ENCODE measurements around the gene MTMR10.

The MTMR10 gene

GRCh38 chr15:30974112-30974511 lies 17.3 kb downstream of the MTMR10 start:
- Histone ChIP-seq H3K27ac (no peak overlapping the region), H3K9me3 (ENCODE audit: control insufficient read depth, low read length) (no peaks in the 10 kb centered on the region), H3K36me3 (ENCODE audit: control insufficient read depth, insufficient read depth, low read length) (no peaks in the 10 kb centered on the region), H3K4me3 (ENCODE audit: low read depth, low read length) (no peak overlapping the region), H2AFZ (no peak overlapping the region), H3K4me2 (ENCODE audit: low read length) (no peak overlapping the region), H3K4me1 (no peaks in the 10 kb centered on the region), H3K27me3 (ENCODE audit: control insufficient read depth, insufficient read depth, low read length) (no peaks in the 10 kb centered on the region), H3K9ac (no peak overlapping the region), H3K79me2 (peaks cover under 1% of the 10 kb centered on the region)
- no peak for TF ChIP-seq CTCF (IDR thresholded peaks at IDR 0.05)

GRCh38 chr15:30973379-30973778 lies 18.0 kb downstream of the MTMR10 start:
- H3K27ac ChIP-seq = no peak overlapping the region
- no peaks in the 10 kb centered on the region for H3K79me2 ChIP-seq
- no peak overlapping the region for H2AFZ ChIP-seq
- no peak overlapping the region for H3K4me3 ChIP-seq (ENCODE audit: low read depth, low read length)
- no peaks in the 10 kb centered on the region for H3K36me3 ChIP-seq (ENCODE audit: control insufficient read depth, insufficient read depth, low read length)
- no peak for TF ChIP-seq CTCF (IDR thresholded peaks at IDR 0.05)
- no peaks in the 10 kb centered on the region for H3K9me3 ChIP-seq (ENCODE audit: control insufficient read depth, low read length)
- no peak overlapping the region for H3K4me2 ChIP-seq (ENCODE audit: low read length)
- no peak overlapping the region for H3K9ac ChIP-seq
- H3K4me1 ChIP-seq = no peaks in the 10 kb centered on the region
- H3K27me3 ChIP-seq (ENCODE audit: control insufficient read depth, insufficient read depth, low read length) = no peaks in the 10 kb centered on the region

GRCh38 chr15:30969724-30970123 lies 21.7 kb downstream of the MTMR10 start:
- Histone ChIP-seq H3K27ac (no peak overlapping the region), H3K4me3 (ENCODE audit: low read depth, low read length) (no peak overlapping the region), H2AFZ (no peak overlapping the region), H3K36me3 (ENCODE audit: control insufficient read depth, insufficient read depth, low read length) (no peaks in the 10 kb centered on the region), H3K27me3 (ENCODE audit: control insufficient read depth, insufficient read depth, low read length) (no peaks in the 10 kb centered on the region), H3K4me1 (no peaks in the 10 kb centered on the region), H3K79me2 (no peaks in the 10 kb centered on the region), H3K9me3 (ENCODE audit: control insufficient read depth, low read length) (no peaks in the 10 kb centered on the region), H3K4me2 (ENCODE audit: low read length) (no peak overlapping the region), H3K9ac (no peak overlapping the region)
- TF ChIP-seq CTCF (IDR thresholded peaks at IDR 0.05) = no peak

- Histone ChIP-seq H3K4me1 (no peaks in the 10 kb centered on the region), H3K4me3 (ENCODE audit: low read depth, low read length) (no peak overlapping the region), H3K27ac (no peak overlapping the region), H3K36me3 (ENCODE audit: control insufficient read depth, insufficient read depth, low read length) (no peaks in the 10 kb centered on the region), H2AFZ (no peak overlapping the region), H3K9me3 (ENCODE audit: control insufficient read depth, low read length) (no peaks in the 10 kb centered on the region), H3K27me3 (ENCODE audit: control insufficient read depth, insufficient read depth, low read length) (no peaks in the 10 kb centered on the region), H3K4me2 (ENCODE audit: low read length) (no peak overlapping the region), H3K9ac (no peak overlapping the region), H3K79me2 (no peaks in the 10 kb centered on the region)
- TF ChIP-seq CTCF (IDR thresholded peaks at IDR 0.05) = no peak
Observed at GRCh38 chr15:30963681-30964080, 27.7 kb downstream of the MTMR10 start.

- Histone ChIP-seq H3K79me2 (no peaks in the 10 kb centered on the region), H3K36me3 (ENCODE audit: control insufficient read depth, insufficient read depth, low read length) (no peaks in the 10 kb centered on the region), H3K4me3 (ENCODE audit: low read depth, low read length) (no peak overlapping the region), H2AFZ (no peak overlapping the region), H3K27me3 (ENCODE audit: control insufficient read depth, insufficient read depth, low read length) (no peaks in the 10 kb centered on the region), H3K27ac (no peak overlapping the region), H3K9ac (no peak overlapping the region), H3K9me3 (ENCODE audit: control insufficient read depth, low read length) (no peaks in the 10 kb centered on the region), H3K4me1 (no peaks in the 10 kb centered on the region), H3K4me2 (ENCODE audit: low read length) (no peak overlapping the region)
- no peak for TF ChIP-seq CTCF (IDR thresholded peaks at IDR 0.05)
Observed at GRCh38 chr15:30962659-30963058, 28.8 kb downstream of the MTMR10 start.
